DND-41 (cell line): ENCODE data around the gene ABCA13.

Experiments
- ATAC-seq: fragments of 200-7000 bp; cut with Tn5 transposase; 3 replicates; pipeline ENCODE4 v1.9.1; 2021; ENCODE audit warnings: low read depth; ENCODE audit not compliant: insufficient read depth
- DNase-seq: peaks from one replicate; pipeline ENCODE4 v3.0.0-alpha.2; 2020
- H2AFZ ChIP-seq: 2 replicates; pipeline ENCODE4 v1.6.0; 2012; ENCODE audit warnings: low read depth, low read length
- H3K27ac ChIP-seq: 2 replicates; pipeline ENCODE4 v1.5.1; 2012; ENCODE audit warnings: low read length, inconsistent platforms
- H3K27me3 ChIP-seq: fragments of 200-600 bp; sonication (generic); 2 replicates; pipeline ENCODE4 v1.6.0; 2012; ENCODE audit warnings: low read length, mild to moderate bottlenecking, inconsistent platforms; ENCODE audit not compliant: insufficient read depth, poor library complexity
- H3K36me3 ChIP-seq: 2 replicates; pipeline ENCODE4 v1.5.1; 2012; ENCODE audit warnings: low read length, inconsistent platforms; ENCODE audit not compliant: insufficient read depth
- H3K4me1 ChIP-seq: 2 replicates; pipeline ENCODE4 v1.5.1; 2012; ENCODE audit warnings: mild to moderate bottlenecking, low read length; ENCODE audit not compliant: insufficient read depth
- H3K4me2 ChIP-seq: 2 replicates; pipeline ENCODE4 v1.6.0; 2012; ENCODE audit warnings: mild to moderate bottlenecking, moderate library complexity, low read length, inconsistent platforms; ENCODE audit not compliant: insufficient read depth
- H3K4me3 ChIP-seq, 2 experiments: fragments of 200-600 bp in 1 of 2; shearing (Covaris generic) in 1 of 2; 2 replicates each; pipeline ENCODE4 v1.5.1; 2012 to 2016; ENCODE audit warnings: inconsistent platforms in 2 of 2, low read length in 2 of 2, mild to moderate bottlenecking in 2 of 2, low read depth in 1 of 2, moderate library complexity in 1 of 2
- H3K79me2 ChIP-seq: 2 replicates; pipeline ENCODE4 v1.6.0; 2012; ENCODE audit warnings: low read length, inconsistent platforms; ENCODE audit not compliant: insufficient read depth
- H3K9ac ChIP-seq: 2 replicates; pipeline ENCODE4 v1.6.0; 2012; ENCODE audit warnings: low read depth, mild to moderate bottlenecking, inconsistent platforms, low read length, moderate library complexity
- H3K9me3 ChIP-seq: 2 replicates; pipeline ENCODE4 v1.5.1; 2012; ENCODE audit warnings: low read length, moderate library complexity, mild to moderate bottlenecking, inconsistent platforms; ENCODE audit not compliant: insufficient read depth, severe bottlenecking
- H4K20me1 ChIP-seq: 2 replicates; pipeline ENCODE4 v1.6.0; 2012; ENCODE audit warnings: low read length; ENCODE audit not compliant: insufficient read depth
- EZH2 ChIP-seq: IDR thresholded peaks from 3 replicates; pipeline ENCODE4 v1.6.1; 2012; ENCODE audit warnings: borderline replicate concordance, low read depth, mild to moderate bottlenecking, moderate library complexity, low read length, inconsistent platforms; ENCODE audit not compliant: severe bottlenecking
- TF ChIP-seq, protein P1 (sequence below): IDR thresholded peaks from 2 replicates; pipeline ENCODE4 v1.5.1; 2012; ENCODE audit warnings: borderline replicate concordance, low read length, moderate library complexity, mild to moderate bottlenecking; ENCODE audit not compliant: poor library complexity, severe bottlenecking; ENCODE audit errors: extremely low read depth

ABCA13 gene

DNA sequence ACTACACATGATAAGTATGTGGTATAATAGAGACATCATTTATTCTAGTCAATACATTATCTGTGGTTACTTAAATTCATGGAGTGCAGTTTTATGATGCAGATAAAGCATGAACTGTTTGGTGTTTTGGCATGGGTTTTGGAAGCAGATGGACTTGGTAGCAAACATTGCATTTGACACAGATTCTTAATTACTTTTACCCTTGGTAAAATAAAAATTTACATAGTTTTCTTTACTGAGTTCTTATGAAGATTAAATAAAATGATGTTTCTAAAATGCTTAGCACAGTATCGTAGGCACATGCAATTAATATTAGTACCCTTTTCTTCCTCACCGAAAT, 92.0 kb downstream of the ABCA13 start:
- ATAC-seq, result no peak
- no peak for TF ChIP-seq EZH2
- TF ChIP-seq, protein P1, sequence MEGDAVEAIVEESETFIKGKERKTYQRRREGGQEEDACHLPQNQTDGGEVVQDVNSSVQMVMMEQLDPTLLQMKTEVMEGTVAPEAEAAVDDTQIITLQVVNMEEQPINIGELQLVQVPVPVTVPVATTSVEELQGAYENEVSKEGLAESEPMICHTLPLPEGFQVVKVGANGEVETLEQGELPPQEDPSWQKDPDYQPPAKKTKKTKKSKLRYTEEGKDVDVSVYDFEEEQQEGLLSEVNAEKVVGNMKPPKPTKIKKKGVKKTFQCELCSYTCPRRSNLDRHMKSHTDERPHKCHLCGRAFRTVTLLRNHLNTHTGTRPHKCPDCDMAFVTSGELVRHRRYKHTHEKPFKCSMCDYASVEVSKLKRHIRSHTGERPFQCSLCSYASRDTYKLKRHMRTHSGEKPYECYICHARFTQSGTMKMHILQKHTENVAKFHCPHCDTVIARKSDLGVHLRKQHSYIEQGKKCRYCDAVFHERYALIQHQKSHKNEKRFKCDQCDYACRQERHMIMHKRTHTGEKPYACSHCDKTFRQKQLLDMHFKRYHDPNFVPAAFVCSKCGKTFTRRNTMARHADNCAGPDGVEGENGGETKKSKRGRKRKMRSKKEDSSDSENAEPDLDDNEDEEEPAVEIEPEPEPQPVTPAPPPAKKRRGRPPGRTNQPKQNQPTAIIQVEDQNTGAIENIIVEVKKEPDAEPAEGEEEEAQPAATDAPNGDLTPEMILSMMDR, result no peak
- Histone ChIP-seq H3K9me3 (no peaks in the 10 kb centered on the region), H3K4me2 (no peak overlapping the region), H3K4me3 (no peak overlapping the region), H4K20me1 (no peaks in the 10 kb centered on the region), H3K9ac (no peak overlapping the region), H3K27me3 (no peaks in the 10 kb centered on the region), H3K36me3 (no peaks in the 10 kb centered on the region), H3K4me1 (no peaks in the 10 kb centered on the region), H3K27ac (no peak overlapping the region), H2AFZ (no peak overlapping the region), H3K79me2 (no peaks in the 10 kb centered on the region)
- no peak for DNase-seq

DNA sequence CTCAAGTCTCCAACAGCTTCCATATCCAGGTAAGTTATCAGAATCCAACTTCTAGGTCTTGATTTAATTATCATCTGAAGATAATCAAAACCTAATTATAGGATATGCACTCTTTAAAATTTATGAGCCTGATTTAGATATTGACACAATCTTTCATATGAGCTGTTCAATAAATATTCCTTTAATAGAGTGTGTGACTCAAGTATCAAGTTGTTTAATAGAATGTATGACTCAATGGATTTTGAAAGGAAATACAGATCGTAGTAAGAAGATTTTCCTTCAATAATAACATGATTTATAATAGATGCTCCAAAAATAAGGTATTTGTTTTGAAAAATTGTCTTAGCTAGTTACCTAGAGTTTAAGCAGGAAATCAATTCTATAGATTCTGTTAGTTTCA, 97.8 kb downstream of the ABCA13 start:
- ATAC-seq (no peak), DNase-seq (no peak)
- H3K79me2 ChIP-seq, result no peaks in the 10 kb centered on the region
- H3K36me3 ChIP-seq, result no peaks in the 10 kb centered on the region
- H3K9me3 ChIP-seq, result no peaks in the 10 kb centered on the region
- H4K20me1 ChIP-seq, result no peaks in the 10 kb centered on the region
- H3K27ac ChIP-seq, result no peak overlapping the region
- no peak for TF ChIP-seq EZH2
- TF ChIP-seq, protein P1, result no peak
- no peak overlapping the region for H2AFZ ChIP-seq
- H3K4me3 ChIP-seq, result no peak overlapping the region
- H3K27me3 ChIP-seq, result no peaks in the 10 kb centered on the region
- no peak overlapping the region for H3K9ac ChIP-seq
- no peak overlapping the region for H3K4me2 ChIP-seq
- H3K4me1 ChIP-seq, result no peaks in the 10 kb centered on the region

DNA sequence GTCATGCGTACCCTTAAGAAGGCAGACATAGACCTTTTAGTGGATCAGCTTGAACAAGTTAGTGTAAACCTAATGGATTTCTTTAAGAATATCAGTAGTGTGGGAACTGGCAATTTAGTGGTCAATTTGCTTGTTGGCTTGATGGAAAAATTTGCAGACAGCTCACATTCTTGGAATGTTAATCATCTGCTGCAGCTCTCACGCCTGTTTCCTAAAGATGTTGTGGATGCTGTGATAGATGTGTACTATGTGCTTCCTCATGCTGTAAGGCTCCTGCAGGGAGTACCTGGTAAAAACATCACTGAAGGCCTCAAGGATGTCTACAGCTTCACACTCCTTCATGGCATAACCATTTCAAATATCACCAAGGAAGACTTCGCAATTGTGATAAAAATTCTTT, 103.4 kb downstream of the ABCA13 start:
- Histone ChIP-seq H4K20me1 (no peaks in the 10 kb centered on the region), H3K9me3 (no peaks in the 10 kb centered on the region), H3K4me1 (no peaks in the 10 kb centered on the region), H3K27me3 (no peaks in the 10 kb centered on the region), H3K4me3 (no peak overlapping the region), H3K79me2 (no peaks in the 10 kb centered on the region), H3K9ac (no peak overlapping the region), H2AFZ (no peak overlapping the region), H3K4me2 (no peak overlapping the region), H3K27ac (no peak overlapping the region), H3K36me3 (no peaks in the 10 kb centered on the region)
- ATAC-seq (no peak), DNase-seq (no peak)
- TF ChIP-seq EZH2, result no peak
- TF ChIP-seq, protein P1, result no peak

DNA sequence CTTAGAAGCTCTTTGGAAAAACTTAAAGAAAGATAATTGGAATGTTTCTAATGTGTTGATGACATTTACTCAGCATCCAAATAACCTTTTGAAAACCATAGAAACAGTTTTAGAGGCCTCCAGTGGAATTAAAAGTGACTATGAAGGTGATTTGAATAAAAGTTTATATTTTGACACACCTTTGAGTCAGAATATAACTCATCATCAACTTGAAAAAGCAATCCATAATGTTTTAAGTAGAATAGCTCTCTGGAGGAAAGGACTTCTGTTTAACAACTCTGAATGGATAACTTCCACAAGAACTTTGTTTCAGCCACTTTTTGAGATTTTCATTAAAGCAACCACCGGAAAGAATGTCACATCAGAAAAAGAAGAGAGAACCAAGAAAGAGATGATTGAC, 108.2 kb downstream of the ABCA13 start:
- no peaks in the 10 kb centered on the region for H3K36me3 ChIP-seq
- no peak overlapping the region for H3K9ac ChIP-seq
- no peak overlapping the region for H3K4me2 ChIP-seq
- H3K27ac ChIP-seq, result no peak overlapping the region
- no peaks in the 10 kb centered on the region for H3K27me3 ChIP-seq
- TF ChIP-seq, protein P1, result no peak
- TF ChIP-seq EZH2, result no peak
- ATAC-seq, result no peak
- DNase-seq, result no peak
- no peak overlapping the region for H3K4me3 ChIP-seq
- H3K4me1 ChIP-seq, result no peaks in the 10 kb centered on the region
- H3K79me2 ChIP-seq, result no peaks in the 10 kb centered on the region
- no peak overlapping the region for H2AFZ ChIP-seq
- no peaks in the 10 kb centered on the region for H3K9me3 ChIP-seq
- no peaks in the 10 kb centered on the region for H4K20me1 ChIP-seq
